T-helper 1 cell treated with Interleukin-12 subunit alpha and Interleukin-12 subunit beta and Interleukin-4 antibody, amounts not matched to agents 30 ng/mL and 1 ng/mL, for 36 hours (primary cell): Measurements from ENCODE around the gene SPO11. TPM values are rescaled to one million over a fixed set of nuclear protein-coding genes. Genes with fewer than 3 reads are reported as not detected.

ENCODE experiments used
- intact Hi-C: fragments of 100-400 bp; cut with micrococcal nuclease; formaldehyde crosslinking; loops from one replicate; pipeline ENCODE4 v1.15.1; 2024
- total RNA-seq: library from RNA; stranded (reverse); gene quantifications from 2 replicates; pipeline ENCODE4 v1.2.3, GENCODE V29; 2022

SPO11 gene
- total RNA-seq, 1 donor from 2014 or later, result not detected

- intact Hi-C loops, result loop anchor here (1.0 kb wide), 1 partner anchor 9 kb away; no protein-coding TSS in a partner anchor
Measured at GRCh38 chr20:57388953-57389694, 59.5 kb downstream of the SPO11 start.

GRCh38 chr20:57389695-57390603, 60.3 kb downstream of the SPO11 start:
- intact Hi-C loops, result loop anchor here (1.0 to 10.0 kb wide), 9 partner anchors 8 to 1775 kb away; partner anchors contain the start of genes PMEPA1, PRELID3B, RTF2 and ZNF831

- intact Hi-C loops, result loop anchor here (1.0 to 10.0 kb wide), 10 partner anchors 9 to 1774 kb away; partner anchors contain the start of genes AURKA, CSTF1, PMEPA1 and PRELID3B
Measured at GRCh38 chr20:57390604-57391438, 61.2 kb downstream of the SPO11 start, which contains the start of gene RBM38. Gene RBM38, plus strand, starts transcription at chr20:57391396. Its CDS starts 186 bp downstream, at chr20:57391582.

- intact Hi-C loops, result loop anchor here (1.0 to 10.0 kb wide), 14 partner anchors 40 to 1773 kb away; partner anchors contain the start of genes AURKA, CSTF1, PMEPA1 and PRELID3B
Measured at GRCh38 chr20:57391439-57392301, 62.1 kb downstream of the SPO11 start.

- intact Hi-C loops, result loop anchor here (1.0 to 10.0 kb wide), 11 partner anchors 41 to 1772 kb away; partner anchors contain the start of genes PMEPA1, PRELID3B, RAB22A and RTF2
Measured at GRCh38 chr20:57392512-57393271, 63.1 kb downstream of the SPO11 start.

Other genes starting within 250 kb of the SPO11 start
- gene BMP7, start 63.2 kb upstream of the SPO11 start, total RNA-seq, result 0.80 TPM in 1 of 2 replicates, not detected in the other
- 37.2 and 40.2 TPM in 2 replicates for gene RAE1, start 21.5 kb downstream of the SPO11 start, total RNA-seq
- 56.3 and 58.7 TPM in 2 replicates for gene RBM38, start 61.6 kb downstream of the SPO11 start, total RNA-seq
- gene CTCFL, start 195.3 kb downstream of the SPO11 start, total RNA-seq, result not detected in 2 replicates
- not detected in 2 replicates for gene PCK1, start 231.3 kb downstream of the SPO11 start, total RNA-seq